Loucy (cell line): ENCODE measurements around the gene SEMA6B.

Experiments
- EZH2phosphoT487 ChIP-seq: fragments of 200-600 bp; IDR thresholded peaks from 2 replicates; pipeline ENCODE4 v1.6.1; 2018; ENCODE audit warnings: antibody characterized with exemption, mild to moderate bottlenecking, moderate library complexity, borderline replicate concordance
- TF ChIP-seq, protein P1 (sequence below): fragments of 200-600 bp; sonication (generic); conservative IDR thresholded peaks from 2 replicates; pipeline ENCODE4 v1.5.1; 2014; ENCODE audit warnings: mild to moderate bottlenecking, antibody characterized with exemption, low read length

DNA sequence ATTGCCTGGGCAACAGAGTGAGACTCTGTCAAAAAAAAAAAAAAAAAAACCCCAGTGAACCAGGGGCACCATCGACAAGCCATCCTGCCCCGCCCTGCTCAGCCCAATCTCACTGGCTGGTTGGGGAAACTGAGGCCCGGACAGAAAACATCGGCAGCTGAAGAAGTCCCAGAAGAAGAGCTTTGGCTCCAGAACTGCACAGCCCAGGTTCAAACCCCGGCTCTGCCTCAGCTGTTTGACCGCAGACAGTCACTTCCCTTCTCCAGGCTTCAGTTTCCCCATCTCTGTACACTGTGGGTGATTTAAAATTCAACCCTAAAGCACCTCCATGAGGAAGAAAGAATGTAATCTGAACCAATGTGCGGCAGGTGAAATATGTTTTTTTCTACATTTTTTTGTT is 9.4 kb upstream of the SEMA6B start:
- TF ChIP-seq, protein P1, sequence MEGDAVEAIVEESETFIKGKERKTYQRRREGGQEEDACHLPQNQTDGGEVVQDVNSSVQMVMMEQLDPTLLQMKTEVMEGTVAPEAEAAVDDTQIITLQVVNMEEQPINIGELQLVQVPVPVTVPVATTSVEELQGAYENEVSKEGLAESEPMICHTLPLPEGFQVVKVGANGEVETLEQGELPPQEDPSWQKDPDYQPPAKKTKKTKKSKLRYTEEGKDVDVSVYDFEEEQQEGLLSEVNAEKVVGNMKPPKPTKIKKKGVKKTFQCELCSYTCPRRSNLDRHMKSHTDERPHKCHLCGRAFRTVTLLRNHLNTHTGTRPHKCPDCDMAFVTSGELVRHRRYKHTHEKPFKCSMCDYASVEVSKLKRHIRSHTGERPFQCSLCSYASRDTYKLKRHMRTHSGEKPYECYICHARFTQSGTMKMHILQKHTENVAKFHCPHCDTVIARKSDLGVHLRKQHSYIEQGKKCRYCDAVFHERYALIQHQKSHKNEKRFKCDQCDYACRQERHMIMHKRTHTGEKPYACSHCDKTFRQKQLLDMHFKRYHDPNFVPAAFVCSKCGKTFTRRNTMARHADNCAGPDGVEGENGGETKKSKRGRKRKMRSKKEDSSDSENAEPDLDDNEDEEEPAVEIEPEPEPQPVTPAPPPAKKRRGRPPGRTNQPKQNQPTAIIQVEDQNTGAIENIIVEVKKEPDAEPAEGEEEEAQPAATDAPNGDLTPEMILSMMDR = no peak
- no peak for TF ChIP-seq EZH2phosphoT487
